Left lobe of liver (tissue), 2 donors: ENCODE data around the gene C15orf62. TPM values are rescaled to one million over a fixed set of nuclear protein-coding genes. Genes with fewer than 3 reads are reported as not detected.

Experiments used
- ATAC-seq: fragments of 200-7000 bp; cut with Tn5 transposase; one replicate; pipeline ENCODE4 v1.9.1; 2020; ENCODE audit warnings: mild to moderate bottlenecking, moderate library complexity
- DNase-seq: peaks from one replicate; pipeline ENCODE4 v3.0.0-alpha.2; 2020; ENCODE audit warnings: low spot score
- total RNA-seq: library from RNA; stranded (reverse); gene quantifications from one replicate; pipeline ENCODE4 v1.2.1, GENCODE V29; 2021
- donor health status: DM: no; HTN: no; CAD: no; lungs with moderate emphysema.
- donor health status: DM: no; HTN: yes; CAD: no.

C15orf62 gene
- total RNA-seq, result 1.0 TPM

GRCh38 chr15:40769274-40770146 lies at the start of gene C15orf62:
Gene C15orf62, plus strand, starts transcription at chr15:40769980. Its CDS starts 516 bp downstream, at chr15:40770496.
- no peak for ATAC-seq
- no peak for DNase-seq

GRCh38 chr15:40721701-40722100 lies 48.1 kb upstream of the C15orf62 start:
- DNase-seq (no peak), ATAC-seq (no peak)

GRCh38 chr15:40722354-40722753 lies 47.4 kb upstream of the C15orf62 start:
- DNase-seq, result no peak
- no peak for ATAC-seq

GRCh38 chr15:40722934-40723333 lies 46.8 kb upstream of the C15orf62 start:
- DNase-seq (no peak), ATAC-seq (no peak)

GRCh38 chr15:40723919-40724318 lies 45.9 kb upstream of the C15orf62 start:
- no peak for ATAC-seq
- no peak for DNase-seq

- ATAC-seq (no peak), DNase-seq (no peak)
Observed at GRCh38 chr15:40731034-40731433, 38.7 kb upstream of the C15orf62 start.

GRCh38 chr15:40736575-40736974 lies 33.2 kb upstream of the C15orf62 start:
- ATAC-seq (no peak), DNase-seq (no peak)

- no peak for ATAC-seq
- no peak for DNase-seq
Observed at GRCh38 chr15:40737048-40737447, 32.7 kb upstream of the C15orf62 start.

GRCh38 chr15:40739047-40739446 lies 30.7 kb upstream of the C15orf62 start:
- no peak for DNase-seq
- ATAC-seq, result no peak

- ATAC-seq, result no peak
- no peak for DNase-seq
Observed at GRCh38 chr15:40739854-40740253, 29.9 kb upstream of the C15orf62 start.

- peak; percentile 75 for DNase-seq
Observed at GRCh38 chr15:40743485-40743901, 26.3 kb upstream of the C15orf62 start.

GRCh38 chr15:40743921-40744814 lies 25.6 kb upstream of the C15orf62 start:
- DNase-seq, result peak; percentile 68

More at GRCh38 chr15:40743485-40743901, 26.3 kb upstream of the C15orf62 start:
- ATAC-seq, result peak; percentile 83

GRCh38 chr15:40744815-40745152 lies 25.0 kb upstream of the C15orf62 start:
- ATAC-seq (no peak), DNase-seq (no peak)

More at GRCh38 chr15:40743921-40744814, 25.6 kb upstream of the C15orf62 start:
- ATAC-seq, result peak; percentile 76

GRCh38 chr15:40746916-40747418 lies 22.8 kb upstream of the C15orf62 start:
- DNase-seq (no peak), ATAC-seq (no peak)

- ATAC-seq, result no peak
Observed at GRCh38 chr15:40747685-40748631, 21.8 kb upstream of the C15orf62 start.

GRCh38 chr15:40749151-40749630 lies 20.6 kb upstream of the C15orf62 start:
- ATAC-seq, result no peak
- DNase-seq, result no peak

More at GRCh38 chr15:40747685-40748631, 21.8 kb upstream of the C15orf62 start:
- no peak for DNase-seq

- ATAC-seq (no peak), DNase-seq (no peak)
Observed at GRCh38 chr15:40750885-40751284, 18.9 kb upstream of the C15orf62 start.

- DNase-seq (no peak), ATAC-seq (no peak)
Observed at GRCh38 chr15:40751745-40752144, 18.0 kb upstream of the C15orf62 start.

- DNase-seq (no peak), ATAC-seq (peak; percentile 68)
Observed at GRCh38 chr15:40754574-40754882, 15.3 kb upstream of the C15orf62 start.
